Loucy (cell line): ENCODE data around the gene DNAH9.

Source experiments
- CTCF ChIP-seq: fragments of 200-600 bp; sonication (generic); conservative IDR thresholded peaks from 2 replicates; pipeline ENCODE4 v1.5.1; 2014; ENCODE audit warnings: mild to moderate bottlenecking, antibody characterized with exemption, low read length
- EZH2phosphoT487 ChIP-seq: fragments of 200-600 bp; IDR thresholded peaks from 2 replicates; pipeline ENCODE4 v1.6.1; 2018; ENCODE audit warnings: antibody characterized with exemption, mild to moderate bottlenecking, moderate library complexity, borderline replicate concordance

- TF ChIP-seq CTCF (no peak), EZH2phosphoT487 (no peak)
Measured at GRCh38 chr17:11944587-11944986, 346.3 kb downstream of the DNAH9 start.
